ENCODE data around the gene SEMA5A.

- no peak for TF ChIP-seq CTCF (IDR thresholded peaks at IDR 0.05)
- no peak for TF ChIP-seq POLR2A (IDR thresholded peaks at IDR 0.05)
Measured at GRCh38 chr5:9392625-9393024, 153.2 kb downstream of the SEMA5A start.

Data from lower leg skin (tissue), 3 donors.